GM23338 (cell line): ENCODE results near the gene DMRTA2.
"Not testable (repeated sequence)": the region's sequence is repeated elsewhere in the genome, so short reads cannot be mapped to it uniquely, and the experiment has no call there.

ENCODE experiments used
- CREB1 ChIP-seq: fragments of 250-450 bp; sonication (Bioruptor Pico); IDR thresholded peaks from 2 replicates; pipeline ENCODE4 v1.5.0; 2020; ENCODE audit warnings: low read depth, mild to moderate bottlenecking, moderate library complexity
- CTCF ChIP-seq, 2 experiments: fragments of 200-600 bp in 1 of 2; sonication (generic) in 1 of 2; conservative IDR thresholded peaks; 2 replicates each; pipeline versions ENCODE4 v1.5.1 to v1.6.1; 2016 to 2017; ENCODE audit warnings: antibody characterized with exemption in 2 of 2, low read depth in 2 of 2, mild to moderate bottlenecking in 2 of 2, moderate library complexity in 1 of 2
- ETS1 ChIP-seq: IDR thresholded peaks from 2 replicates; pipeline ENCODE4 v1.6.1; 2016; ENCODE audit warnings: antibody characterized with exemption
- EZH2 ChIP-seq: fragments of 200-600 bp; sonication (generic); IDR thresholded peaks from one replicate; pipeline ENCODE4 v1.8.0; 2017; ENCODE audit warnings: antibody characterized with exemption, mild to moderate bottlenecking, low read depth; ENCODE audit not compliant: unreplicated experiment
- EZH2phosphoT487 ChIP-seq: fragments of 200-600 bp; sonication (generic); IDR thresholded peaks from one replicate; pipeline ENCODE4 v1.8.1; 2018; ENCODE audit warnings: antibody characterized with exemption; ENCODE audit not compliant: unreplicated experiment
- JUNB ChIP-seq: IDR thresholded peaks from one replicate; pipeline ENCODE4 v1.6.1; 2016; ENCODE audit warnings: antibody characterized with exemption; ENCODE audit not compliant: unreplicated experiment
- NANOG ChIP-seq: IDR thresholded peaks from 2 replicates; pipeline ENCODE4 v1.6.1; 2016; ENCODE audit warnings: antibody characterized with exemption, borderline replicate concordance
- POLR2AphosphoS5 ChIP-seq: IDR thresholded peaks from 2 replicates; pipeline ENCODE4 v1.6.1; 2016; ENCODE audit warnings: antibody characterized with exemption, low read depth
- REST ChIP-seq: IDR thresholded peaks from one replicate; pipeline ENCODE4 v1.6.1; 2018; ENCODE audit warnings: antibody characterized with exemption; ENCODE audit not compliant: unreplicated experiment
- STAT1 ChIP-seq: IDR thresholded peaks from one replicate; pipeline ENCODE4 v1.6.1; 2016; ENCODE audit warnings: antibody characterized with exemption; ENCODE audit not compliant: unreplicated experiment
- ZNF114 ChIP-seq: fragments of 250-450 bp; sonication (Bioruptor Pico); IDR thresholded peaks from 2 replicates; pipeline ENCODE4 v1.5.0; 2020; ENCODE audit warnings: mild to moderate bottlenecking, moderate library complexity
- ZNF331 ChIP-seq: fragments of 250-450 bp; sonication (Bioruptor Pico); IDR thresholded peaks from 2 replicates; pipeline ENCODE4 v1.5.0; 2020; ENCODE audit warnings: low read depth, mild to moderate bottlenecking, moderate library complexity
- TF ChIP-seq, protein P1 (sequence below): fragments of 250-450 bp; sonication (Bioruptor Pico); IDR thresholded peaks from 2 replicates; pipeline ENCODE4 v1.5.0; 2020; ENCODE audit warnings: mild to moderate bottlenecking, moderate library complexity

GRCh38 chr1:50381551-50381950 lies 41.7 kb downstream of the DMRTA2 start:
- TF ChIP-seq CTCF (conservative IDR thresholded peaks at IDR 0.05; ENCODE audit: low read depth in 2 of 2); EZH2phosphoT487; EZH2; CREB1 (CRISPR knock-in tag); REST; POLR2AphosphoS5; ETS1; ZNF331 (CRISPR knock-in tag); NANOG; JUNB; ZNF114; STAT1: not testable (repeated sequence)
- TF ChIP-seq, protein P1, sequence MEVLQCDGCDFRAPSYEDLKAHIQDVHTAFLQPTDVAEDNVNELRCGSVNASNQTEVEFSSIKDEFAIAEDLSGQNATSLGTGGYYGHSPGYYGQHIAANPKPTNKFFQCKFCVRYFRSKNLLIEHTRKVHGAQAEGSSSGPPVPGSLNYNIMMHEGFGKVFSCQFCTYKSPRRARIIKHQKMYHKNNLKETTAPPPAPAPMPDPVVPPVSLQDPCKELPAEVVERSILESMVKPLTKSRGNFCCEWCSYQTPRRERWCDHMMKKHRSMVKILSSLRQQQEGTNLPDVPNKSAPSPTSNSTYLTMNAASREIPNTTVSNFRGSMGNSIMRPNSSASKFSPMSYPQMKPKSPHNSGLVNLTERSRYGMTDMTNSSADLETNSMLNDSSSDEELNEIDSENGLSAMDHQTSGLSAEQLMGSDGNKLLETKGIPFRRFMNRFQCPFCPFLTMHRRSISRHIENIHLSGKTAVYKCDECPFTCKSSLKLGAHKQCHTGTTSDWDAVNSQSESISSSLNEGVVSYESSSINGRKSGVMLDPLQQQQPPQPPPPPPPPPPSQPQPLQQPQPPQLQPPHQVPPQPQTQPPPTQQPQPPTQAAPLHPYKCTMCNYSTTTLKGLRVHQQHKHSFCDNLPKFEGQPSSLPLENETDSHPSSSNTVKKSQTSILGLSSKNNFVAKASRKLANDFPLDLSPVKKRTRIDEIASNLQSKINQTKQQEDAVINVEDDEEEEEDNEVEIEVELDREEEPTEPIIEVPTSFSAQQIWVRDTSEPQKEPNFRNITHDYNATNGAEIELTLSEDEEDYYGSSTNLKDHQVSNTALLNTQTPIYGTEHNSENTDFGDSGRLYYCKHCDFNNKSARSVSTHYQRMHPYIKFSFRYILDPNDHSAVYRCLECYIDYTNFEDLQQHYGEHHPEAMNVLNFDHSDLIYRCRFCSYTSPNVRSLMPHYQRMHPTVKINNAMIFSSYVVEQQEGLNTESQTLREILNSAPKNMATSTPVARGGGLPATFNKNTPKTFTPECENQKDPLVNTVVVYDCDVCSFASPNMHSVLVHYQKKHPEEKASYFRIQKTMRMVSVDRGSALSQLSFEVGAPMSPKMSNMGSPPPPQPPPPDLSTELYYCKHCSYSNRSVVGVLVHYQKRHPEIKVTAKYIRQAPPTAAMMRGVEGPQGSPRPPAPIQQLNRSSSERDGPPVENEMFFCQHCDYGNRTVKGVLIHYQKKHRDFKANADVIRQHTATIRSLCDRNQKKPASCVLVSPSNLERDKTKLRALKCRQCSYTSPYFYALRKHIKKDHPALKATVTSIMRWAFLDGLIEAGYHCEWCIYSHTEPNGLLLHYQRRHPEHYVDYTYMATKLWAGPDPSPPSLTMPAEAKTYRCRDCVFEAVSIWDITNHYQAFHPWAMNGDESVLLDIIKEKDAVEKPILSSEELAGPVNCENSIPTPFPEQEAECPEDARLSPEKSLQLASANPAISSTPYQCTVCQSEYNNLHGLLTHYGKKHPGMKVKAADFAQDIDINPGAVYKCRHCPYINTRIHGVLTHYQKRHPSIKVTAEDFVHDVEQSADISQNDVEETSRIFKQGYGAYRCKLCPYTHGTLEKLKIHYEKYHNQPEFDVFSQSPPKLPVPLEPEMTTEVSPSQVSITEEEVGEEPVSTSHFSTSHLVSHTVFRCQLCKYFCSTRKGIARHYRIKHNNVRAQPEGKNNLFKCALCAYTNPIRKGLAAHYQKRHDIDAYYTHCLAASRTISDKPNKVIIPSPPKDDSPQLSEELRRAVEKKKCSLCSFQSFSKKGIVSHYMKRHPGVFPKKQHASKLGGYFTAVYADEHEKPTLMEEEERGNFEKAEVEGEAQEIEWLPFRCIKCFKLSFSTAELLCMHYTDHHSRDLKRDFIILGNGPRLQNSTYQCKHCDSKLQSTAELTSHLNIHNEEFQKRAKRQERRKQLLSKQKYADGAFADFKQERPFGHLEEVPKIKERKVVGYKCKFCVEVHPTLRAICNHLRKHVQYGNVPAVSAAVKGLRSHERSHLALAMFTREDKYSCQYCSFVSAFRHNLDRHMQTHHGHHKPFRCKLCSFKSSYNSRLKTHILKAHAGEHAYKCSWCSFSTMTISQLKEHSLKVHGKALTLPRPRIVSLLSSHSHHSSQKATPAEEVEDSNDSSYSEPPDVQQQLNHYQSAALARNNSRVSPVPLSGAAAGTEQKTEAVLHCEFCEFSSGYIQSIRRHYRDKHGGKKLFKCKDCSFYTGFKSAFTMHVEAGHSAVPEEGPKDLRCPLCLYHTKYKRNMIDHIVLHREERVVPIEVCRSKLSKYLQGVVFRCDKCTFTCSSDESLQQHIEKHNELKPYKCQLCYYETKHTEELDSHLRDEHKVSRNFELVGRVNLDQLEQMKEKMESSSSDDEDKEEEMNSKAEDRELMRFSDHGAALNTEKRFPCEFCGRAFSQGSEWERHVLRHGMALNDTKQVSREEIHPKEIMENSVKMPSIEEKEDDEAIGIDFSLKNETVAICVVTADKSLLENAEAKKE (CRISPR knock-in tag) = not testable (repeated sequence)
